SK-N-MC (cell line): ENCODE measurements around the gene DNAL1.

Source experiments
- DNase-seq: peaks from one replicate; pipeline ENCODE4 v3.0.0-alpha.2; 2011; ENCODE audit warnings: low read depth, low spot score
- H3K27ac ChIP-seq: fragments of 200-600 bp; sonication (generic); 2 replicates; pipeline ENCODE4 v1.5.1; 2016; ENCODE audit warnings: mixed run types
- H3K36me3 ChIP-seq: fragments of 200-600 bp; sonication (generic); 2 replicates; pipeline ENCODE4 v1.6.1; 2017; ENCODE audit warnings: antibody characterized with exemption, low read length, mixed read lengths; ENCODE audit not compliant: insufficient read depth
- H3K4me3 ChIP-seq: fragments of 200-600 bp; sonication (generic); 2 replicates; pipeline ENCODE4 v1.5.1; 2016
- H3K9ac ChIP-seq: fragments of 200-600 bp; sonication (generic); 2 replicates; pipeline ENCODE4 v1.8.0; 2017; ENCODE audit warnings: mixed run types, mixed read lengths; ENCODE audit not compliant: insufficient read length
- H3K9me3 ChIP-seq: fragments of 200-600 bp; sonication (generic); 2 replicates; pipeline ENCODE4 v1.6.1; 2017; ENCODE audit warnings: low read depth, mild to moderate bottlenecking, antibody characterized with exemption, low read length, moderate library complexity, mixed read lengths
- EZH2 ChIP-seq: fragments of 200-600 bp; sonication (generic); IDR thresholded peaks from one replicate; pipeline ENCODE4 v1.6.1; 2017; ENCODE audit warnings: antibody characterized with exemption
- FOXP2 ChIP-seq: optimal IDR thresholded peaks from 2 replicates; pipeline ENCODE3; 2011; ENCODE audit warnings: mild to moderate bottlenecking, moderate library complexity; ENCODE audit not compliant: insufficient read depth; ENCODE audit errors: extremely low read length, control extremely low read depth
- POLR2AphosphoS5 ChIP-seq: IDR thresholded peaks from 2 replicates; pipeline ENCODE4 v1.6.1; 2012; ENCODE audit warnings: mild to moderate bottlenecking, low read depth, low read length, borderline replicate concordance

DNAL1 gene

DNA sequence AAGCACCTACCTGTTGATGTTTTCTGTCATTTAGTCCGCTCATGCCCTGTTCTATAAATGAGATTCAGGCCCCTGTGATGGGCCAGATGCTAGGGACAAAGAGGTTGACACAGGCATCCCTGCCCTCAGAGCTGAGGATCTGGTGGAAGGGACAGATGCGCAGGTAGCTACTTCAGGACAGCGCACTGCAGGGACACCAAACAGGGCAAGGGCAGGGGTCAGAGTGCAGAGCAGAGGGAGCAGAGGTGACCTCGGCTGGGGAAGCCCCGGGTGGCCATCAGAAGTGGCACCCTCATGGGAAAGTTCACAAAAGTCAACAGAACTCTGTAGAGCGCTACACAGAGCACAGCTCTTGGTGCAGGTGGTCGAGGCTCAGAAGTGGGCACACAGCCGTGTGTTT lies 75.0 kb downstream of the DNAL1 start:
- no peak for DNase-seq
- TF ChIP-seq EZH2 (no peak), POLR2AphosphoS5 (no peak), FOXP2 (no peak)
- H3K4me3 ChIP-seq = no peak overlapping the region
- no peaks in the 10 kb centered on the region for H3K9me3 ChIP-seq
- no peak overlapping the region for H3K9ac ChIP-seq
- H3K27ac ChIP-seq = no peak overlapping the region
- peaks cover 58% of the 10 kb centered on the region for H3K36me3 ChIP-seq

DNA sequence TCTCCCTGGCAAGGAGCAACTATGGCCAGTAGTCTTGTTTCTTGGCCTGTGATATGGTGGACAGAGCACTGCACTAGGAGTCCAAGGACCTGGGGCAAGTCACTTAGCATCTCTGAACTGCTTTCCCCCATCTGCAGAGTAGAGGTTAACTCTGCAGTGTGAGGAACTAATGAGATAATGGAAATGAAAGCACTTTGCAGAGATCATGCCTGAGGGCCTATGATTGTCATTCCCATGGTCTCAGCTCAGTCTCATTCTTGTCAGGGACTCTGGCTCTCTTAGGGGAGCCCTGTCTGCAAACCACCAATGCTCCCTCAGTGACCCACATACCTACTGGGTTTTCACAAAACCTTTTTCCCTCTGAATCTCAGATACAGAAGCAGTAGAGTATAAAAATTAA lies 75.8 kb downstream of the DNAL1 start:
- H3K27ac ChIP-seq = no peak overlapping the region
- H3K4me3 ChIP-seq = no peak overlapping the region
- no peak for DNase-seq
- H3K36me3 ChIP-seq = peaks cover 62% of the 10 kb centered on the region
- H3K9ac ChIP-seq = no peak overlapping the region
- no peak for TF ChIP-seq POLR2AphosphoS5
- TF ChIP-seq FOXP2 = no peak
- TF ChIP-seq EZH2 = no peak
- no peaks in the 10 kb centered on the region for H3K9me3 ChIP-seq

DNA sequence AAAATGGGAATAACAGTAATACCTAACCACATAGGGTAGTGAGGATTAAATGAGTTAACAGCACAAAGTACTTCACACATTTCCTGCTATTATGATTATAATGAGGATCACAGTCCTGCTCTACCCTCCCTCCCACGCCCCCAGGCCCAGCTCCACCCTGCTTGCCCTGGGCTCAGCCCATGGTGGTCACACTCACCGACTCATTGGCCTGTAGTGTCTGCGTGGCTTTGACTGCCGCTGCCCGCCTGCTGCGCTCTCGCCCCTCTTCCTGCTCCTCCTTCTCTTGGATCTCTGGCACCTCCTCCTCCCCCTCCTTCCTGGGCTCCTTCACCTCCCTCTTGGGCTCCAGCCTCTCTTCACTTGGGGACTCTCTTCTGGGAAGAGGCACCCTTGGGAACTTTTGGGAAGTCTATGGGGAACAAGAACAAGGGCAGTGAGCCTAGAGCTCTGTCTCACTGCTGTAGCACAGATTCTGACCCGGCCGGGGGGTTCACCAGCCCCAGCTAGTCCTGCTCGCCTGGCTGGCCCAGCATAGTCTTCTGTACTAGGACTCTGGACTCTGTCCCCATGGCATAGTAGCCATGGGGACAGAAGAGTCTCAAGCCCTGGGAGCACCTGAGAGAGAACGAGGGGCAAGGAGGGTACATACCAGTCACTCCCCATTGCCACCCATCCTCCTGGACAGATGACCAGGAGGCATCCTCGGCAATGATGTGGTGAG lies 76.5 kb downstream of the DNAL1 start:
- no peak for DNase-seq
- Histone ChIP-seq H3K36me3 (peaks cover 67% of the 10 kb centered on the region), H3K4me3 (no peak overlapping the region), H3K9ac (no peak overlapping the region), H3K27ac (no peak overlapping the region), H3K9me3 (no peaks in the 10 kb centered on the region)
- TF ChIP-seq EZH2 (no peak), FOXP2 (no peak), POLR2AphosphoS5 (no peak)

DNA sequence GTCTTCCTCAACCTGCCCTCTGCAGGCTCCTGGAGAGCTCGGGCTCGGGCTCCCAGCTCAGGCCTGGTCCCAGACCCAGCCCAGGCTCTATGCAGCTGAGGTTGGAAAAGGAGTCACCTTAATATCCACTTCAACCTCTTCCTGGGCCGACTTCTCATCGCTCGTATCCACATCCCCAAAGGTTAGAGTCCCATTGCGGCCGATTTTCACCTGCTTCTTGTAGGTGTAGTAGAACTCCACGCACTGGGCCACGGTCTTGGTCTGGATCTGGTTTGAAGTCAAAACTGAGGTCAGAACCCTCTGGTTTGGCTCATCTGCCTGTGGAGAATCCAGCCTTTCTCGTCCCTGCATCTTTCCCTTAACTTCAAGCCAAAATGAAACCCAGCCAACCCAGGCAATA lies 77.8 kb downstream of the DNAL1 start:
- no peak overlapping the region for H3K4me3 ChIP-seq
- no peak overlapping the region for H3K9ac ChIP-seq
- TF ChIP-seq POLR2AphosphoS5 = no peak
- TF ChIP-seq FOXP2 = no peak
- TF ChIP-seq EZH2 = no peak
- H3K9me3 ChIP-seq = no peaks in the 10 kb centered on the region
- peaks cover 70% of the 10 kb centered on the region for H3K36me3 ChIP-seq
- no peak for DNase-seq
- H3K27ac ChIP-seq = no peak overlapping the region

DNA sequence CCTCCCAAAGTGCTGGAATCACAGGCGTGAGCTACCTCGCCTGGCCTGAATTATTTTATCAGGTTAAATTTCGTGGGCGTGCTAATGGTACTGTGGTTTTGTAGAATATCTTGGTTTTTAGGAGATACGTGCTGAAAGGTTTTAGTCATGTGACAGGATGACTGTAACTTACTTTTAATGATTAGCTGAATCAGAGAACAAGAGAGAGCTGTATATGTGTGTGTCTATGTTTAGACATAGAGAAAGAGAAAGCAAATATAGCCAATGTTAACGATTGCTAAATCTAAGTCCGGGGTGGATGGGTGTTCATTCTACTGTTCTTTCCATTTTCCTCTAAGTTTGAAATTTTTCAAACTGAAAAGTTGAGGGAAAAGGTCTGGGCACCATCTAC lies 78.6 kb downstream of the DNAL1 start:
- TF ChIP-seq EZH2 = no peak
- TF ChIP-seq POLR2AphosphoS5 = no peak
- Histone ChIP-seq H3K9ac (no peak overlapping the region), H3K36me3 (peaks cover 71% of the 10 kb centered on the region), H3K27ac (peak overlapping the region; percentile 92), H3K9me3 (no peaks in the 10 kb centered on the region), H3K4me3 (peak overlapping the region; percentile 58)
- no peak for DNase-seq

DNA sequence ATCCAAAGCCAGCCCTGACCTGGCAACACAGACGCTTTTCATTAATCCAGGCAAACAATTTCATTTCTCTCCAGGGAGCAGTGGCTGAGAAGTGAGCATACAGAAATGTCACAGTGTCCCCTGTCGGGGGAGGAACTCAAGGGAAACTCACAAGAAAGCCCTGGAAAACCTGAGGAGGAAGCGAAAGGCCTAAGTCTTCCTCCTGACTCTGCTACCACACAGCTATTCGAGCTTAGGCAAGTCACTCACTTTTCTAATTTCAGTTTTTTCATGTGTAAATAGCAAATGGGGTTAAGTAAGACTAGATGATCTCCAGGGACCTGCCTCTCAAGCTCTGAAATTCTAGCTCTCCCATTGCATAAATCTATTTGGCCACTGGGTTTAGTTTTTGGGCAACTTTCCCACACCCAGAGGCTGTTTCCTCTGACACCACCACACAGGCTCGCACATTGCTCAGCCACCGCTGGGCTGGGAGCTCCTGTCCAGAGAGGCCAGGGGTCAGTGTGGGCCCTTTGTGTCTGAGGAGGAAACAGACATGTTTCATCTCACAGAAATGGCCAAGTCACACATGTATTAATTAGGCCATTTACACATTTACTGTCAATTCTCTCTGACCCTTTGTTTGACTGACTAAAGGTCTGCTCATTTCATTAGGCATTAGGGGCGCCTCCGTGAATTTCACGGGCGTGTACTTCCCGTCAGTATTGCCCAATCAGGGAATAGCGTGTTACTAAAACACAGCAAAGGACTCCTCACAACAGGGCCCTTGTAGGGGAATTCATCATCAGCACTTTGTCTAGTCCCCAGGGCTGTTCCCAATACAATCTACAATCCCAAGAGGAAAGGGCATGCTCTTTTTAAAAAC lies 79.2 kb downstream of the DNAL1 start:
- H3K9ac ChIP-seq = peak overlapping the region; percentile 35
- TF ChIP-seq EZH2 = no peak
- TF ChIP-seq POLR2AphosphoS5 = peak; percentile 36; the same call in 1 of the 2 replicates
- DNase-seq = peak; percentile 47
- peaks cover 72% of the 10 kb centered on the region for H3K36me3 ChIP-seq
- H3K9me3 ChIP-seq = no peaks in the 10 kb centered on the region
- H3K27ac ChIP-seq = peak overlapping the region; percentile 92
- peak overlapping the region; percentile 58 for H3K4me3 ChIP-seq

DNA sequence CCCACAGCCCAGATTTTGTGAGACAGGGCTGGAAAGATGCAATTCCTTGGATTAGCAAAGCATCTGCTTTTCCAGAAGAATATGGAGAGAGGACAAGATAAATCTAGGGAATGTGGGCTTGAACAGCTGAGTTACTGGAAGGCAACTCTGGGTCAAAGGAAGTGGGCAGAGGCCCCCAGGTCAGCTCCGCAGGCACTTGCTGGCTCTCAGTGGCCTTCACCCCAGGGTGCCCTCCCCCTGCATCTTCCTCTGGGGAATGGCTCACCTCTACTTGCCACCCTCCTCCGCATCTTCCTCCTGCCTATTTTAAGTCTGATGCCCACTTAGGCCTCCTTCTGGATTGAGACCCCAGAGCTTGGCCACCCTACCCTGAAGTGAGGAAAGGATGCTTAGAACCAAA lies 79.9 kb downstream of the DNAL1 start:
- H3K9ac ChIP-seq = peak overlapping the region; percentile 35
- peak overlapping the region; percentile 58 for H3K4me3 ChIP-seq
- H3K27ac ChIP-seq = peak overlapping the region; percentile 92
- H3K9me3 ChIP-seq = no peaks in the 10 kb centered on the region
- no peak for DNase-seq
- peaks cover 73% of the 10 kb centered on the region for H3K36me3 ChIP-seq
- TF ChIP-seq FOXP2 (no peak), POLR2AphosphoS5 (no peak), EZH2 (no peak)

DNA sequence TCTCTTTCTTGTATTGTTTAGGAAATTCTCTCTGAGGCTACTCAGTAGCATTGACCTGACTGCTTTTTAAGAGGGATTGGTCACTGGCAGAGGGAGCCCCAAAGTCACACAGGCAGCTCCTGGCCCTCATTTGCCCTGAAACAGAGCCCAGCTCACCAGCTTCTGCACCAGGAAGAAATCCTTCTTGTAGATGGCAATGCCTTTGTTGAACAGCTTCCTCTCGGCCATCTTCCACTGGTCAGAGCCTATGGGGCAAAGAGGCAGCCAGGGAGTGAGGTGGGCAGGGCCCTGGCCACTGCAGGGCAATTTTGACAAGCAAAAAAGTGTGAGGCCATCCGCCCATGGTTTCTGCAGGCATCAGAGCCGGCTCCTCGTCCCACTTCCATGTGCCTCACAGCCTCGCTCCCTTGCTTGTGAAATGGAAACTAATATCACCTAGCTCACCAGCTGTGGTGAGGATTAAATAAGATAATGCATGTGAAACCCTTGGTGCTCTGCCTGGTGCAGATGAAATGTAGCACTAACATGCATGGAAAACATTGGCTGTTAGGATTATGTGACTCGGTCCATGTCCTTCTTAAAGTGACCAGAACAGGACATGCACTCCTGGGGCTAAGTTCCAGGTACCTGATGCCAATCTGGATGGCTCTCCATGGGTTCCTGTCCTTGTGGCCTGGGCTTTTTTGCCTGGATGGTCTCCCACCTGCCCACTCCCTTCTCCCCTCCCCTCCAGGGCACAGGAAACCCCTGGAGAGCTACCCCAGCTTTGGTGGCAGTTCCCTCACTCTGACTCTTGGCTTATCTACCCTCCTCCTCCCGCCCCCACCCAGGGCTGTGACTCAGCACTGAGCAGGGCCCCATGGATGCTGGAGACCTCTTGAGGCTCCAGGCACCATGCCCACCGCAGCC lies 80.6 kb downstream of the DNAL1 start:
- Histone ChIP-seq H3K36me3 (peaks cover 75% of the 10 kb centered on the region), H3K9ac (no peak overlapping the region), H3K4me3 (no peak overlapping the region), H3K9me3 (no peaks in the 10 kb centered on the region), H3K27ac (peak overlapping the region; percentile 92)
- TF ChIP-seq EZH2 (no peak), FOXP2 (no peak), POLR2AphosphoS5 (no peak)
- DNase-seq = no peak
